CD4-positive, alpha-beta T cell treated with Interleukin-6 at 100 ng/mL for 8 hours (primary cell): ENCODE data around the gene PRDX3.
"Not testable (repeated sequence)": the region's sequence is repeated elsewhere in the genome, so short reads cannot be mapped to it uniquely, and the experiment has no call there.

Experiments used
- DNase-seq: peaks from one replicate; pipeline ENCODE4 v3.0.0-alpha.2; 2020; ENCODE audit warnings: mixed read lengths, low spot score

PRDX3 gene

GRCh38 chr10:119206603-119207365 is 28.2 kb upstream of the PRDX3 start:
- peak; percentile 61 for DNase-seq

GRCh38 chr10:119205894-119206602 is 27.4 kb upstream of the PRDX3 start:
- DNase-seq: peak; percentile 28

GRCh38 chr10:119203006-119203405 is 24.4 kb upstream of the PRDX3 start:
- DNase-seq: no peak

- no peak for DNase-seq
Measured at GRCh38 chr10:119201233-119201632, 22.6 kb upstream of the PRDX3 start.

- DNase-seq: peak; percentile 60
Measured at GRCh38 chr10:119199231-119199992, 20.8 kb upstream of the PRDX3 start.

GRCh38 chr10:119198438-119198837 is 19.8 kb upstream of the PRDX3 start:
- no peak for DNase-seq

- DNase-seq: no peak
Measured at GRCh38 chr10:119197921-119198320, 19.3 kb upstream of the PRDX3 start.

GRCh38 chr10:119191881-119192280 is 13.3 kb upstream of the PRDX3 start:
- DNase-seq: no peak

GRCh38 chr10:119190954-119191785 is 12.6 kb upstream of the PRDX3 start:
- no peak for DNase-seq

- no peak for DNase-seq
Measured at GRCh38 chr10:119190353-119190752, 11.7 kb upstream of the PRDX3 start.

- no peak for DNase-seq
Measured at GRCh38 chr10:119189811-119190282, 11.2 kb upstream of the PRDX3 start.

- no peak for DNase-seq
Measured at GRCh38 chr10:119183664-119184412, 5.2 kb upstream of the PRDX3 start.

GRCh38 chr10:119180850-119181400 is 2.3 kb upstream of the PRDX3 start:
- not testable (repeated sequence) for DNase-seq

- DNase-seq: no peak
Measured at GRCh38 chr10:119177708-119178371, 772 bp downstream of the PRDX3 start.

GRCh38 chr10:119176166-119176565 is 2.4 kb downstream of the PRDX3 start:
- DNase-seq: no peak

- no peak for DNase-seq
Measured at GRCh38 chr10:119174109-119174508, 4.5 kb downstream of the PRDX3 start.

GRCh38 chr10:119167041-119167440 is 11.6 kb downstream of the PRDX3 start:
- DNase-seq: no peak

GRCh38 chr10:119166564-119166963 is 12.0 kb downstream of the PRDX3 start:
- no peak for DNase-seq

GRCh38 chr10:119166118-119166500 is 12.5 kb downstream of the PRDX3 start:
- DNase-seq: no peak
